GM19193 (cell line): ENCODE measurements around the gene SLC30A7.

Experiments
- POLR2A ChIP-seq: IDR thresholded peaks from 4 replicates; pipeline ENCODE4 v1.6.1; 2011; ENCODE audit not compliant: insufficient read depth, insufficient read length; ENCODE audit errors: extremely low read depth

Gene SLC30A7

DNA sequence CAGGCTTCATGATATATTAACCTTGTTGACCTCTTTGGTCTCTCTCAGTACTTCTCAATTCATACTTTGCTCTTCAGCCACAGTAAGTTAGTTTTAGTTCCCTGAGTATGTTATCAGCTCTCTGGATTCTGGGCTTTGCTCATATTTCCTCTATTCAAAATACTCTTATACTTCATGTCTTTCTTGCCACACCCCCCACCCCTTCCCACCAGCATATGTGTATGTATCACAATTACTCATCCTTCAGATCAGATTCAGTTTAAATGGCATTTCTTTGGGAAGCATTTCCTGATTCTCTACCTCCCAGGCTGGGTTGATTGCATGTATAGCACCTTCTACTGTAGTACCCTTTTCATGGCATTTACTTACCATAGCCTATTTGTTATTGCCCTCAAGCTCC, 28.3 kb downstream of the SLC30A7 start:
- no peak for TF ChIP-seq POLR2A

DNA sequence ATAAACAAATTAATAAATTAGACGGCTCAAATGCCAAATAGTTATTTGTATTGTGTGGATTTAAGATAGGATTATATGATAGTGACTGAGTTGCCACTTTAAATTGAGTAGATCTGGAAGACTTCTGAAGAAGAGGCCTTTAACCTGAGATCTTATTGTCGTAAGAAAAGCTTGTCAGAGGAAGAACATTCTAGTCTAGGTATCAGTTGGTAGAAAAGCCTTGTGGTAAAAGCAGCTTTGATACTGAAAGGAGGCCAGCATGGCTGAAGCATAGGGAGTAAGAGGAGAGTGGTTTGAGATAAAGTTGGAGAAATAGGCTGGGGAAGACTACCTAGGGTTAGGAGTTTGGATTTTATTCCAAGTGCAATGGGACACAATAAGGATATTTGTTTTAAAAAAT, 29.1 kb downstream of the SLC30A7 start:
- TF ChIP-seq POLR2A: no peak

DNA sequence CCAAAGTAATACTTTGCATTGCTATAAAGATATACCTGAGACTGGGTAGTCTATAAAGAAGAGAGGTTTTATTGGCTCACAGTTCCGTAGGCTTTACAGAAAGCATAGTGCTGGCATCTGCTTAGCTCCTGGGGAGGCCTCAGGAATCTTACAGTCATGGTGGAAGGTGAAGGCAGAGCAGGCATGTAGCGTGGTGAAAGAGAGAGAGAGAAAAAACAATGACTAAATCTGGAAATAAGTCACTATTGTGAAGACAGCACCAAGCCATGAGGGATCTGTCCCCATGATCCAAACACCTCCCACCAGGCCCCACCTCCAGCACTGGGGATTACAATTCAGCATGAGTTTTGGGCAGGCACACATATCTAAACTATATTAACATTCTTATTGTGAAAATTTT, 30.4 kb downstream of the SLC30A7 start:
- no peak for TF ChIP-seq POLR2A

DNA sequence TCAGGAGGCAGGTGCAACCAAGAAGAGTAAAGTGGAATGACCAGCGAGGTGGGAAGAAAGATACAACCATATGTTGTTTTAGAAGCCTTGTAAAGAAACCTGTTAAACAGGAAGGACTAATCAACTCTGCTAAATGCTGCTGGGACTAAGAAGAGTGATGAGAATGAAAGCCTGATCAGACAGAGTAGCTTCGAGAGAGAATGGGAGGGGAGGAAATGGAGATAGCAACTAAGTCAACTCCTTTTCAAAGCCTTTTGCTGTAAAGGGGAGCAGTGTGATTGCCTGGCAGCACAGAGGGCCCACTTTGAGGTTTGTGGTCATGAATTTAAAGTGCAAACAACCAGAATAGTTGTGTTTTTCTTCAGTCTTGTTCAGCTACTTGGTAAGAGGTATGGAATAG, 31.4 kb downstream of the SLC30A7 start:
- TF ChIP-seq POLR2A: no peak

DNA sequence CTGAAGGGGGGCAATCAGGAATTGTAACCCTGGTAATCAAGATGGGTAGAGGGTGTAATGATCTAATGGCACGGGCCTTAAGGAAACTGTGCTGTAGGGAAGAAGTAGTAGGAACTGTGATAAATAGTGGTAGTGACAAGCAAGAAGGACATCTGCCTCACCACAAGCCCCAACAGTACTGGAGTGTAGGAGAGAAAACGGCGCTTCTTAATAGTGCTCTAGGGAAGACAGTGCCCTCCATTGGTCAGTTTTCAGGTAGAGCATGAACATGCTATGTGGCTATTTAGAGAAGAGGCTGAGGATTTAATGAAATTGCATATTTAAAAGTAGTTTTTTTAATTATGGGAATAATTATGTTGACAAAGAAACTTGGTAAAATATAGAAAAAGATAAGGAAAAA, 32.2 kb downstream of the SLC30A7 start:
- no peak for TF ChIP-seq POLR2A

DNA sequence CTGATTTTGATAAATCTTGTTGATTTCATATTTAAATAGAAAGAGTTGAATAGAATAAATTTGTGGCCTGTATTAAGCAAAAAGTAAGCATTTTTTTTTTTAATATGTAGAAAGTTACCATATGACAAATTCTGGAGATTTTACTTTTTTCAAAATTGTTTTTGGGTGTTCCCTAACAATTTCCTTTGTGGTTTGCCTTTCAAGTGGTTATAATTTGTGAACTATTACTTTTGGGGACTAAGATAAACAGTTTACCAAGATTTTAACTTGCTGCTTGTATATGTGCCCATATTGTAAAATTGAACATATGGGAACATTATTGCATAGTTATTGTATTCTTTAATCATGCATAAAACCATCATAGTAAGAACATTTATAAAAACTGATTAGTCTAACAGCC, 34.6 kb downstream of the SLC30A7 start:
- no peak for TF ChIP-seq POLR2A

DNA sequence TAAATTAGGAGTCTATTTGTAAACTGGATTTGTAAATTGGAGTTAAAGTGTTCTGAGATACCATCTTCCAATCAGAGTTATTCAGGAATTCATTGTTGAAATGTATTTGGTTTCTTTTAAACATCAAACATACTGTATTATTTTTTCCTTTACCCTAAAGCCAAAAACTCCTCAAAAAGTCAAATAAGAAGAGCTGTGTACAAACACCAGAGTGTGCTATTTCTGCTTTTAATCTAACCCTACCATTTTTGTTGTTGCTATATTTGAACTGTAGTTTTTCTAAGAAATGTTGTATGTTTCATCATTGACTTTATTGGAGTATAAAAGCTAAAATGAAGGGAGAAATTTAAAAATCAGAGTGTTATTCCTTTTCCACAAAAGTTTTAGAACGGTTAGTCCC, 35.8 kb downstream of the SLC30A7 start:
- TF ChIP-seq POLR2A: no peak

DNA sequence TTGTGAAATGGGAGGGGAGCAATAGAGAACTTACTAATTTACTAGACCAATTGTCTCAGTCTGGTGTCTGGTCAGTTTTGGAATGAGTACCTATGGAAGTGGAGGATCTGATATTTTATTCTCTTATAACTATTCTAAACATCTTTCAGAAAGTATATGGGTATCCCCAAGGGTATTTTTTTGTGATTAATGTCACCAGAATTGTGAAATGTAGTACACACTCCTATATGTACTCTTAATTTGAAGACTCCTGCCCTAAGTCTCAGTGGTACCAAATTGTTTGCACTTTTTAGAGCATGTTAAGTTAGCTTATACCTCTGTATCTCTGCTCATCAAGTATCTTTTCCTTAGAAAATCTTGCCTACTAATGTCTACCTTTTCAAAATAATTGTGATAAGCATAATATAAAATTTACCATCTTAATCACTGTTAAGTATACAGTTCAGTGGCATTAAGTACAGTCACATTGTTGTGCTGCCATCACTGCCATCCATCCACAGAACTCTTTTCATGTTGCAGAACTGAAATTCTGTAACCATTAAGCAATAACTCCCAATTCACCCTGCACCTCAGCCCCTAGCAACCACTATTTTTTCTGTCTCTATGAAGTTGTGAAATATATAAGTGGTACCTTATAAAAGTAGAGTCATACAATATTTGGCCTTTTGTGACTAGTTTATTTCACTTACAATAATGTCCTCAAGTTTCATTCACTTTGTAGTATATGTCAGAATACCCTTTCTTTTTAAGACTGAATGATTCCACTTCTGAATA, 40.5 kb downstream of the SLC30A7 start:
- no peak for TF ChIP-seq POLR2A

DNA sequence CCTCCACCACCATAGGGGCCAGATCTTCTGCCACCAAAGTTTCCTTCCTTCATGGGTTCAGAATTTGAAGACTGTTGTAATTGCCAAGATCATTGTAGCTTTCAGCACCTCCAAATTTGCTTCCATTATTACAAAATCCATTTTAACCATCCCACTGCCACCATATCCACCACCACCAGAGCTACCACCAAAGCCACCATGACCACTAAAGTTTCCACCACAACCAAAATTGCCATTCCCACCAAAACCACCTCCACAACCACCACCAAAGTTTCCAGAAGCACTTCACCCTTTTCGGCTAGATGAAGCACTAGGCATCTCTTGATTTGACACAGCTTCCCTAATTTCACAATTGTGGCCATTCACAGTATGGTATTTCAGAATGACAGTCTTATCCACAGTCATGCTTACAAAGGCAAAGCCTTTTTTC, 45.2 kb downstream of the SLC30A7 start:
- TF ChIP-seq POLR2A: no peak

DNA sequence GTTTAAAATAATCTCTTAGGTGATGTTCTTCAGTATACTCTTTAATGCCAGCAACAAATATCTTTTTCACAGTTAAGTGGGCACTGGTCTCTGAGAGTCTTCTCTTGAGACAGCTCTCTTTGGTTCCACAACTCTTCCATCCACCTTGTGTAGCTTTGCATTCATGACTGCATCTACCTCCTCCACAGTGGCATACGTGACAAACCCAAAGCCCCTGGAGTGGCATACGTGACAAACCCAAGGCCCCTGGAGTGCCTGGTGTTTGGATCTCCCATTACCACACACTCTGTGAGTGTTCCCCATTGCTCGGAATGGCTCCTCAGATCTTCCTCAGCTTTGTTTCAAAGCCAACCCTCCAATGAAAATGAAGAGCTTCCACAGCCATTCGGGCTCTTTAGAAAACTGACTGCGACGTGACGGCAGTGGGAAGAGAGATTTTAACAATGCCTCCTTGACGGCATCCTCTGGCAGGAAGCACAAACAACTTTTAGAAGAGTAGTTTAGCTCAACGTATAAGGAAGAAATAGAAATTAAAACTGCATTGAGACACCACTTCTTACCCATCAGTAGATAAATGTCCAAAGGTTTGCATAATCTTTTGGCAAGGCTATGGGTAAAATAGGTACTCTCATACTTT, 45.8 kb downstream of the SLC30A7 start:
- TF ChIP-seq POLR2A: no peak

DNA sequence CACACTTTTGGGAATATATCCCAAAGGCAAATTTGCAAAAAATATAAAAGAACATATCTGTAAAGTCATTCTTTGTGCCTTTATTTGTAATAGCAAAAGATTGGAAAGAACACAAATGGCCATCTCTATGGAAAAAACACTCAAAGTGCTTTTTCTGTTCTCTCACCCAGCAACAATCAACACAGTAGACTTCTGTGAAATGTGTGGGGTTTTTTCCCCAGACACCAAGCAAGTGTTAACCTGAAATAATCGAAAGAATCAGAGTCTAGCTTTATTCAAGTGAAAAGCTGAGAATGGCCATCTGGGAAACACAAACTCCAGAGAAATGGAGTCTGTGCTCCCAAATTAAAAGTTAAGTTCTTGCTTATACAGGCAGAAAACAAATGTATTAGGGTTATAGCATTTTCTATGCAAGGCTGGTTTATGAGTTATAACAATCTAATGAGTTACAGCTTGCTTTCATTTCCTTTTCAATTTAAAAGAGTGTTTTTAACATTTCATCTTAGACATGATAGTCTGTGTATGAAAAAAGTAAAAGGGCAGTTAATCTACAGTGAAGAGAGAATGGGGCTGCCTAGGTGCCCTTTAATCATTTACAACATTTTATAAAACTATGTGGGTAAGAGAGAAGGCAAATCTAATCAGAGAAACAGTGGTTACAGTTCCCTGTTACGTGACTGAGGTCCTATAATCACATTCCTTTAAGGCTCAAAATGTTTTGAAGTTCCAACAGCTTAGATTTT, 46.6 kb downstream of the SLC30A7 start:
- TF ChIP-seq POLR2A: no peak

DNA sequence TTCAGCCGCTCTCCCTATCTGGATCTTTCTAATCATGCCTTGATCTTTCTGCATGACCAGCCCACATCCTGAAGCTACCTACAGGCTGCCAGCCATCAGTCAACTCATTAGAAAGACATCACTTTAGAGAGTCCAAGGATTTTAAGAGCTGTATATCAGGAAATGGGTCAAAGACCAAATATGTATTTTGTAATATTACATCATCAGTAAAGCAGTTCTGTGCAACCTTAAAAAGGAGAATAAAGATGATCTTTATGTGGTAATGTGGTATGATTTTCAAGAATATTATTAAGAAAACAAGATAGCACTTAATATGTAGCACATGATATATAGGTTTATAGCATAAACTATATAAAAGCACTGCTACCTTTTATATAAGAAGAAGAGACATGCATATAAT, 47.6 kb downstream of the SLC30A7 start:
- TF ChIP-seq POLR2A: no peak

DNA sequence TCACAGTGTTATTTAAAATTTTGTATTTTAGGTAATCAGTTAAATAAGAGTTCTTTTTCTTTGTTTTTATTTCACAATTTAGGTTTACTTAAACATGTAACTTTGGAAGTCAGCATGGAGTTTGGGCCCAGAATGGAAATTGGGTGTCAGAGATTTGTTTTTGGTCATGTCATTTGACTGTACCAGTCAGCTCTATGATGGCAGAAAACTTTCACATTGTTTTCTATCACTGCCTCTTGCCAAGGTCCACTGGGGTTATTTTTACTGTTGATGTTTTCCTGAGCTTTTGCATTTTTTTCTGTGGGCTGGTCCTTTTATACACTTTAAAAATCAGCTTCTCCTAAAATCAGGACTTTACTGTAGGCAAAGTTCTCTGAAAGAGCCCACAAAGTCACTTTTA, 54.4 kb downstream of the SLC30A7 start:
- no peak for TF ChIP-seq POLR2A

DNA sequence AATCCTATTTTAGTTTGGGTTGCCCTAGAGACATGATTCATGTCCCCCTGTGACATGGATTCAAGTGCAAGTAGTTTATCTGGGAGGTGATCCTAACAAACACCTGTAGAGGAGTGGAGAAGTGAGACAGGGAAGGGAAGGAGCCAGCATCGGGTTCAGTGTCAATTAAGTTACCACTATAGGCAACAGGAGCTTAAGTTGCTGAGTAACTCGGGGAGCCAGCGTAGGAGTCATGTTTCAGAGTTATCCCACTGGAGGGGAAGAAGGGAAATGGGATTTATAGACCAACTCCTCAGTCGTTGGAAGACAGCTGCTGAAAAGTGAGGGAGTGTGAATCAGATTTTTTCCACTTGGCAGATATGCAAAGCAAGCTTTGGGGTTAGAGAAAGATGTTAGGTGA, 54.9 kb downstream of the SLC30A7 start:
- TF ChIP-seq POLR2A: no peak

DNA sequence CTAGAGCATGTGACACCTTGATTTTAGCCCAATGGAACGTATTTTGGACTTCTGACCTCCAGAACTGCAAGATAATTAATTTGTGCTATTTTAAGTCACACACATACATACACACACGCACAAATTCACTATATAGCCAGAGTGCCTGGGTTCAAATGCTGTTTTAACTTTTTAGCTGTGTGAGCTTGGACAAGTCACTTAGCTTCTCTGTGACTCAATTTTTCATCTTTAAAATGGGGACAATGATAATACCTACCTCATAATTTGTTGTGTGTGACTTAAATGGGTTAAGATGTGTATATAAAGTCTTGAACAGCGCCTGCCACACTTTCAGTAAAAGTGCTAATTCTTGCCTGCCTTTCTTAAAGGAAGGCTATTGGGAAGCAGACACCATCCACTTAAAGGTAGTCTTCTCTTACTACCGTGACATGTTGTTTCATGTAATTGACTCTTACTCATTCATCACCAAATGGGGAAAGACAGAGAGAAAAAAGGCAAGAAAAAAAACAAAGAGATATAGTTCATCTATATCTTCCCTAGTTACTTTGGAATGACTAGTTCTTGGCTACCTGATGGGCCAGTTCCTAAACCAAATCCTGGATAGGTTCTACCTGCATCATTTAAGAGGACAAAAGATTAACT, 56.3 kb downstream of the SLC30A7 start:
- TF ChIP-seq POLR2A: no peak
